PC-9 (cell line): ENCODE results near the gene RNF227. TPM values are rescaled to one million over a fixed set of nuclear protein-coding genes. Genes with fewer than 3 reads are reported as not detected.
"Not testable (repeated sequence)": the region's sequence is repeated elsewhere in the genome, so short reads cannot be mapped to it uniquely, and the experiment has no call there.

Source experiments
- BruUV-seq: library from RNA; stranded (reverse); fragments of 400-500 nt; replicated peaks from 2 replicates; lab custom pipeline; 2021; lab: Mats Ljungman, UMichigan
- CTCF ChIA-PET: fragments of 300-600 bp; sonication (Branson Sonifier 250); formaldehyde crosslinking; loops from one replicate; lab custom pipeline; 2022; ENCODE audit warnings: antibody characterized with exemption; lab: Charles Lee
- POLR2A ChIA-PET: fragments of 300-600 bp; sonication (Branson Sonifier 250); formaldehyde crosslinking; loops from one replicate; lab custom pipeline; 2022; ENCODE audit warnings: antibody characterized with exemption; ENCODE audit not compliant: unreplicated experiment; lab: Charles Lee
- DNase-seq, 2 experiments: peaks; one replicate each; pipeline versions ENCODE4 v3.0.0 to v3.0.0-alpha.2; 2015 to 2022; ENCODE audit warnings: mixed read lengths in 1 of 2
- H2AFZ ChIP-seq: fragments of 200-600 bp; sonication (generic); 2 replicates; pipeline ENCODE4 v1.8.1; 2017; ENCODE audit warnings: antibody characterized with exemption
- H3F3A ChIP-seq: fragments of 200-600 bp; sonication (generic); 2 replicates; pipeline ENCODE4 v1.8.1; 2017; ENCODE audit warnings: antibody characterized with exemption, mild to moderate bottlenecking, low read depth; ENCODE audit not compliant: insufficient read depth
- H3K27ac ChIP-seq: fragments of 200-600 bp; sonication (generic); 2 replicates; pipeline ENCODE4 v1.6.1; 2016; ENCODE audit warnings: mixed run types
- H3K27me3 ChIP-seq: fragments of 200-600 bp; sonication (generic); 2 replicates; pipeline ENCODE4 v1.6.1; 2016; ENCODE audit warnings: low read depth, mixed run types; ENCODE audit not compliant: insufficient read depth
- H3K36me3 ChIP-seq: fragments of 200-600 bp; sonication (generic); 2 replicates; pipeline ENCODE4 v1.6.1; 2016; ENCODE audit warnings: low read depth, mixed run types
- H3K4me1 ChIP-seq: fragments of 200-600 bp; sonication (generic); replicated peaks from 2 replicates; pipeline ENCODE4 v1.6.1; 2016; ENCODE audit warnings: mixed run types; ENCODE audit not compliant: insufficient read depth
- H3K4me2 ChIP-seq: fragments of 200-600 bp; sonication (generic); 2 replicates; pipeline ENCODE4 v1.6.1; 2017; ENCODE audit warnings: mixed run types
- H3K4me3 ChIP-seq: fragments of 200-600 bp; sonication (generic); 2 replicates; pipeline ENCODE4 v1.6.1; 2016; ENCODE audit warnings: mixed run types
- H3K79me2 ChIP-seq: fragments of 200-600 bp; sonication (generic); 2 replicates; pipeline ENCODE4 v1.6.1; 2017; ENCODE audit warnings: low read depth, mixed run types
- H3K9me2 ChIP-seq: fragments of 200-600 bp; sonication (generic); 2 replicates; pipeline ENCODE4 v1.8.1; 2017; ENCODE audit warnings: mild to moderate bottlenecking; ENCODE audit not compliant: insufficient read depth
- H3K9me3 ChIP-seq: fragments of 200-600 bp; sonication (generic); 2 replicates; pipeline ENCODE4 v1.8.1; 2016; ENCODE audit warnings: low read depth; ENCODE audit not compliant: insufficient read depth
- H4K20me1 ChIP-seq: fragments of 200-600 bp; sonication (generic); 2 replicates; pipeline ENCODE4 v1.8.1; 2017; ENCODE audit not compliant: insufficient read depth
- EZH2 ChIP-seq: fragments of 200-600 bp; sonication (generic); IDR thresholded peaks from 2 replicates; pipeline ENCODE4 v1.8.0; 2017; ENCODE audit warnings: antibody characterized with exemption, low read depth
- intact Hi-C: fragments of 100-400 bp; cut with micrococcal nuclease; formaldehyde crosslinking; loops from one replicate; pipeline ENCODE4 v1.10.0; 2022; ENCODE audit not compliant: unreplicated experiment
- total RNA-seq: library from RNA; stranded (reverse); gene quantifications from 2 replicates; pipeline ENCODE4 v1.2.3, GENCODE V29; 2021
- TF ChIP-seq, protein P1 (sequence below): fragments of 200-600 bp; sonication (generic); conservative IDR thresholded peaks from 2 replicates; pipeline ENCODE4 v1.6.1; 2017; ENCODE audit warnings: mixed run types, antibody characterized with exemption, mild to moderate bottlenecking, moderate library complexity

RNF227 gene
- total RNA-seq, 1 experiment from 2014 or later: 3.1 TPM

DNA sequence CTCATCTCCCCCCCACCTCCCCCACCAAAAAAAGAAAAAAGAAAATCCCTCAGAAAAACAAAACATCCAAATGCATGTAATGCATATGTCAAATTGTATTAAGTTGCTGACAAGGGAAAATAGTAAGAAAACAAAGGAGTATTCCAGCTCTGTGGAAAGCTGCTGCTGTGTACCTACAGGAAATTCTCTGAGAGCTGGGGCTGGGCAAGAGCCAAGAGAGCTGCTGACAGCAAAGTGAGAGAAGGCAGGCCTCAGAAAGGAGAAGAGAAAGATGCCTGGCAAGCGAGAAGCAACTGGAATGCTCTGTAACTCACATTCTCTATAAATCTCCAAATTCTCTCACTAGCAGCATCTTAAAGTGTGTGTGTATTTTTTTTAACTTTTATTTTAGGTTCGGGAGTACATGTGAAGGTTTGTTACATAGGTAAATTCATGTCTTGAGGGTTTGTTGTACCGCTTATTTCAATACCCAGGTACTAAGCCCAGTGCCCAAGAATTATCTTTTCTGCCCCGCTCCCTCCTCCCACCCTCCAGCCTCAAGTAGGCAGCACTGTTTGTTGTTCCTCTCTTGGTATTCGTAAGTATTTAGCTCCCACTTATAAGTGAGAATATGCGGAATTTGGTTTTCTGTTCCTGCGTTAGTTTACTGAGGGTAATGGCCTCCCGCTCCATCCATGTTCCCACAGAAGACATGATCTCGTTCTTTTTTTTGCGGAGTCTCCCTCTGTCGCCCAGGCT lies 40.3 kb upstream of the RNF227 start:
- no TSS peak for BruUV-seq
- no peak for DNase-seq
- POLR2A ChIA-PET: no interaction called here

DNA sequence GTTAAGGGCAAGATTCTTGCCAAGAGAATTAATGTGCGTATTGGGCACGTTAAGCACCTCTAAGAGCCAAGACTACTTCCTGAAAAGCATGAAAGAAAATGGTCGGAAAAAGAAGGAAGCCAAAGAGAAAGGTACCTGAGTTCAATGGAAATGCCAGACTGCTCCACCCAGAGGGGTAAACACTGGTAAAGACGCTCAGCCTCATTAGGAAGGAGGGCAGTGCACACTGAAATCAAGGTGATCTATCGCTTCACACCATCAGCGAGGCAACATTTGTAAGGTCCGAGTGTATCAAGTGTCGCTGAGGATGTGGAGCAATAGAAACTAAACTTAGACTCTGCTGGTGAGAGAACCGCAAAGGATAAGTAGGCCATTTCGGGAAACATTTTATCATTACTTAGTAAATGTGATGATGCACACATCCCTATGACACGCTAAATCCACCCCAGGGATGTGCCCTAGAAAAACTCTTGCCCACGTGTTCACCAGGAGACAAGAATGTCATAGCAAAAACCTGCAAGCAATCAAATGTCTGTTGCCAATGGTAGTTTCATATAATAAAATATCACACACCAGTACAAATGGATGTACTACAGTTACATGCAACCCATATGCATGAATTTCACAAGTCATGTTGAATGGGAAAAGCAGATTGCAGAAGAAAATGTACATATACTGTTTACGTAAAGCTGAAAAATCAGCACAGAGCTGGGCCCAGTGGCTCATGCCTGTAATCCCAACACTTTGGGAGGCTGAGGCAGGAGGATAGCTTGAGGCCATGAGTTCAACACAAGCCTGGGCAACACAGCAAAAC lies 39.5 kb upstream of the RNF227 start:
- DNase-seq: no peak
- ChIA-PET CTCF (no interaction called here), POLR2A (interaction anchor here (0.6 kb wide), 1 partner anchor 72 kb away, joined by 4 read pairs; no protein-coding TSS in a partner anchor)
- no peaks in the 10 kb centered on the region for H3K79me2 ChIP-seq
- H4K20me1 ChIP-seq: no peaks in the 10 kb centered on the region
- H3K4me2 ChIP-seq: no peak overlapping the region
- H3K4me1 ChIP-seq: peaks cover 5% of the 10 kb centered on the region; the same call in 1 of the 2 replicates
- no peaks in the 10 kb centered on the region for H3K36me3 ChIP-seq
- TF ChIP-seq, protein P1, sequence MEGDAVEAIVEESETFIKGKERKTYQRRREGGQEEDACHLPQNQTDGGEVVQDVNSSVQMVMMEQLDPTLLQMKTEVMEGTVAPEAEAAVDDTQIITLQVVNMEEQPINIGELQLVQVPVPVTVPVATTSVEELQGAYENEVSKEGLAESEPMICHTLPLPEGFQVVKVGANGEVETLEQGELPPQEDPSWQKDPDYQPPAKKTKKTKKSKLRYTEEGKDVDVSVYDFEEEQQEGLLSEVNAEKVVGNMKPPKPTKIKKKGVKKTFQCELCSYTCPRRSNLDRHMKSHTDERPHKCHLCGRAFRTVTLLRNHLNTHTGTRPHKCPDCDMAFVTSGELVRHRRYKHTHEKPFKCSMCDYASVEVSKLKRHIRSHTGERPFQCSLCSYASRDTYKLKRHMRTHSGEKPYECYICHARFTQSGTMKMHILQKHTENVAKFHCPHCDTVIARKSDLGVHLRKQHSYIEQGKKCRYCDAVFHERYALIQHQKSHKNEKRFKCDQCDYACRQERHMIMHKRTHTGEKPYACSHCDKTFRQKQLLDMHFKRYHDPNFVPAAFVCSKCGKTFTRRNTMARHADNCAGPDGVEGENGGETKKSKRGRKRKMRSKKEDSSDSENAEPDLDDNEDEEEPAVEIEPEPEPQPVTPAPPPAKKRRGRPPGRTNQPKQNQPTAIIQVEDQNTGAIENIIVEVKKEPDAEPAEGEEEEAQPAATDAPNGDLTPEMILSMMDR: no peak
- no peak for TF ChIP-seq EZH2
- H3K4me3 ChIP-seq: no peak overlapping the region
- no peaks in the 10 kb centered on the region for H3K9me2 ChIP-seq
- intact Hi-C loops: no loop called here
- BruUV-seq: no TSS peak
- no peak overlapping the region for H3K27ac ChIP-seq
- H3K27me3 ChIP-seq: no peaks in the 10 kb centered on the region
- H3K9me3 ChIP-seq: no peaks in the 10 kb centered on the region
- H2AFZ ChIP-seq: no peak overlapping the region
- H3F3A ChIP-seq: no peaks in the 10 kb centered on the region

More for the DNA sequence above, 40.3 kb upstream of the RNF227 start:
- Histone ChIP-seq H3K27ac (no peak overlapping the region), H4K20me1 (no peaks in the 10 kb centered on the region), H3K9me3 (no peaks in the 10 kb centered on the region), H3K9me2 (no peaks in the 10 kb centered on the region), H3K4me2 (no peak overlapping the region), H2AFZ (no peak overlapping the region), H3K36me3 (no peaks in the 10 kb centered on the region), H3F3A (no peaks in the 10 kb centered on the region), H3K79me2 (no peaks in the 10 kb centered on the region), H3K4me3 (no peak overlapping the region), H3K27me3 (no peaks in the 10 kb centered on the region), H3K4me1 (peaks cover 5% of the 10 kb centered on the region; the same call in 1 of the 2 replicates)
- CTCF ChIA-PET: no interaction called here
- no peak for TF ChIP-seq EZH2
- TF ChIP-seq, protein P1: no peak
- intact Hi-C loops: no loop called here

DNA sequence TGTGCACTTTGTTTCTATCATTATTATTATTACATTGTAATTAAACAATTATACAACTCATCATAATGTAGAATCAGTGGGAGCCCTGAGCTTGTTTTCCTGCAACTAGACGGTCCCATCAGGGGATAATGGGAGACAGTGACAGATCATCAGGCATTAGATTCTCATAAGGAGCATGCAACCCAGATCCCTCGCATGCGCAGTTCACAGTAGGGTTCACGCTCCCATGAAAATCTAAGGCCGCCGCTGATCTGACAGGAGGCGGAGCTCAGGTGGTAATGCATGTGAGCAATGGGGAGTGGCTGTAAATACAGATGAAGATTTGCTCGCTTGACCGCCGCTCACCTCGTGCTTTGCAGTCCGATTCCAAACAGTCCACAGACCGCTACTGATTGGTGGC lies 37.2 kb upstream of the RNF227 start:
- DNase-seq, H2AFZ ChIP-seq, H3K36me3 ChIP-seq, H3K79me2 ChIP-seq, H4K20me1 ChIP-seq, BruUV-seq, CTCF ChIA-PET, H3K27ac ChIP-seq, H3F3A ChIP-seq, POLR2A ChIA-PET, H3K9me2 ChIP-seq, intact Hi-C loops, H3K27me3 ChIP-seq, H3K9me3 ChIP-seq, H3K4me3 ChIP-seq, H3K4me1 ChIP-seq, H3K4me2 ChIP-seq: not testable (repeated sequence)
